GM18909 (cell line): ENCODE measurements around the gene NT5C3A.
A peak's percentile ranks its signal among the peaks of the same experiment; 100 is the strongest.

Experiments used
- ATAC-seq: cut with Tn5 transposase; IDR thresholded peaks from one replicate; pipeline ENCODE4 v1.9.1; 2021; ENCODE audit warnings: mild to moderate bottlenecking; ENCODE audit not compliant: unreplicated experiment, poor library complexity

Gene NT5C3A

DNA sequence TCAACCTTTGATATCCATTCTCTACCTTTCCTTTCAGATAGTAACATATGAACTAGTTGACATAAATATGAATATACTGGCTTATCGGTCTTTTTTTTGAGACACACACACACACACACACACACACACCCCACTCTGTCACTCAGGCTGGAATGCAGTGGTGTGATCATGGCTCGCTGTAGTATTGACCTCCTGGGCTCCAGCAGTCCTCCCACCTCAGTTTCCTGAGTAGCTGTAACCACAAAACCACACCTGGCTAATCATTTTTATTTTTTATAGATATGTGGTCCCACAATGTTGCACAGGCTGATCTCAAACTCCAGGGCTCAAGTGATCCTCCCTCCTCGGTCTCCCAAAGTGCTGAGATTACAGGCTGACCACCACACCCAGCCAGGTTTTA is 14.2 kb upstream of the NT5C3A start:
- peak; percentile 84 for ATAC-seq

DNA sequence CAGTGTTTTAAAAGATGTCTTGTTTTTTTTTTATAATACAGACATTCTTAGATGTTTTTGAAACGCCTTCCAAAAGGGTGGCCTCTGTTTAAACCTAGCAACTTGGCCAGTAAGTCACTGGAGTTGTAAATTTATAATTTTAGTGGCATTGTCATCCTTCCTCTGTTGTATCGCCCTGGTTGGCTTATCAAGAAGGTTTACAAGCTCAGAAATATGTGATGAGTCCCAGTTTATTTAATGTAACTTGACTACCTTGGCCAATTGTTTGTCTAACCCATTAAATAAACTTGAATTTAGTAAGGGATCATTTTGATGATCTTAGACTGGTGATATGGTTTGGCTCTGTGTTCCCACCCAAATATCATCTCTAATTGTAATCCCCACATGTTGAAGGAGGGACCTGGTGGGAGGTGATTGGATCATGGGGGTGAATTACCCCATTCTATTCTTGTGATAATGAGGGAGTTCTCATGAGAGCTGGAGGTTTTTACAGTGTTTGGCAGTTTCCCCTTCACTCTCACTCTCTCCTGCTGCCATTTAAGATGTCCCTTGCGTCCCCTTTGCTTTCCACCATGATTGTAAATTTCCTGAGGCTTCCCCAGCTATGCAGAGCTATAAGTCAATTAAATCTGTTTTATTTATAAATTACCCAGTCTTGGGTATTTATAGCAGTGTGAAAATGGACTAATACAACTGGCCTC is 13.4 kb upstream of the NT5C3A start:
- no peak for ATAC-seq

DNA sequence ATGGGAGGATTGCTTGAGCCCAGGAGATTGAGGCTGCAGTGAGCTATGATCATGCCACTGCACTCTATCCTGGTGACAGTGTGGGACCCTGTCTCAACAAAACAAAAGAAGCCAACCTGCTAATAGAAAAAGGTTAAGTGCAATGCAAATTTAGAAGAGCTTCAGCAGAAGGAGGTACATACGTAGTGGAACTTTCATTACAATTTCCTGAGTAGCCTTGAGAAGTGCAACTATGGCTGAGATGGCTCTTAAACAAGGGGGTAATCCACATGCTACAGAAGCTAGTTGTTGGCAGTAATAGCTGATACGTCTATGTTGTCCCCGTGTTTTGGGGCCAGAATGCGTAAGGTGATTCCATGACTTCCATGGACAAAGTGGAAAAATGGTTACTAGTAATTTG is 10.7 kb upstream of the NT5C3A start:
- no peak for ATAC-seq

DNA sequence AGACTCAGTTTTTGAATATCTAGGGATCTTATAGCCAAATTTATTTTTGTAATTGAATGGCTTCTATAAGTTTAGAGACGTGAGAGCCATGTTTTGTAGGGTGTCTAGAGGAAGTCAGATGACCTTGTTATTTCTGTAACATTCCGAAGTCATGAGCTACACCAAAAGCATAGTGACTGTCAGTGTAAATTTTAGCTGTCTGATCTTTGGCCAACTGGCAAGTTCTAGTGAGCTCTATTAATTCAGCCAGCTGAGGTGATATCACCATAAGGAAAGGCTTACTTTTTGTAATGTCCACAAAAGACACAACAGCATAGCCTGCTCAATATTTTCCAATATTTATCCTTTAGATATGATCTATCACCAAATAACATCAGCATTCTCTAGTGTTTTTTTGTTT is 9.9 kb upstream of the NT5C3A start:
- ATAC-seq: no peak

DNA sequence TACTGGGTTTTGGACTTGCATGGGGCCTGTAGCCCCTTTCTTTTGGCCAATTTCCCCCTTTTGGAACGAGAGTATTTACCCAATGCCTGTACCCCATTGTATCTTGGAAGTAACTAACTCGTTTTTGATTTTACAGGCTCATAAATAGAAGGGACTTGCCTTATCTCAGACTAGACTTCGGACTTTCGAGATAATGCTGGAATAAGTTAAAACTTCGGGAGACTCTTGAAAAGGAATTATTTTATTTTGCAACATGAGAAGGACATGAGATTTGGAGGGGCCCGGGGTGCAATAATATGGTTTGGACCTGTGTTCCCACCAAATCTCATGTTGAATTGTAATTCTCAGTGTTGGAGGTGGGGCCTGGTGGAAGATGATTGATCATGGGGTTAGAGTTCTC is 8.3 kb upstream of the NT5C3A start:
- no peak for ATAC-seq

DNA sequence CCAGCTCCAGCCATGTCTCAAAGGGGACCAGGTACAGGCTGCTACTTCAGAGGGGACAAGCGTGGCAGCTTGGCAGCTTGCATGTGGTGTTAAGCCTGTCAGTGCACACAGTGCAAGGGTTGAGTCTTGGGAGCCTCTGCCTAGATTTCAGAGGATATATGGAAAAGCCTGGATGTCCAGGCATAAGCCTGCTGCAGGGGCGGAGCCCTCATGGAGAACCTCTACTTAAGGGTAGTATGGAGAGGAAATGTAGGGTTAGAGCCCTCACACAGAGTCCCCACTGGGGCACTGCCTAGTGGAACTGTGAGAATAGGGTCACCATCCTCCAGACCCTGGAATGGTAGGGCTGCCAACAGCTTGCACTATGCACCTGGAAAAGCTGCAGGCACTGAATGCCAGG is 7.7 kb upstream of the NT5C3A start:
- no peak for ATAC-seq

DNA sequence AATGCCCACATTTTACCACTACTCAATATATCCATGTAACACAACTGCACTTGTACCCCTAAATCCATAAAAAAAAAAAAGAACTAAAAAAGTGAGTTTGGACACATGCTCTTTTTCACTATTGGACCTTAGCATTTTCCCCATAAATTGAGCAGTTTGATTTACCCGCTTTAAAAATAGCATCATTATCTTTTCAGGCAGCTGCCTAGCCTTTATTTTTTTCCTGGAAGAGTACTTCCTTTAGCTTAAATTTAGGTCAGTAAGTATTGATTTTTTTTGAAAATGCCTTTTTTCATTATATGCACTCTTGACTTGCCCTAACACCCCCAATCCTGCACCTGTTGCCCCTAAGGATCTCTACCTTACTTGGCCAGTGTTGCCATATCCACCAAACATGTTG is 5.3 kb upstream of the NT5C3A start:
- ATAC-seq: no peak

DNA sequence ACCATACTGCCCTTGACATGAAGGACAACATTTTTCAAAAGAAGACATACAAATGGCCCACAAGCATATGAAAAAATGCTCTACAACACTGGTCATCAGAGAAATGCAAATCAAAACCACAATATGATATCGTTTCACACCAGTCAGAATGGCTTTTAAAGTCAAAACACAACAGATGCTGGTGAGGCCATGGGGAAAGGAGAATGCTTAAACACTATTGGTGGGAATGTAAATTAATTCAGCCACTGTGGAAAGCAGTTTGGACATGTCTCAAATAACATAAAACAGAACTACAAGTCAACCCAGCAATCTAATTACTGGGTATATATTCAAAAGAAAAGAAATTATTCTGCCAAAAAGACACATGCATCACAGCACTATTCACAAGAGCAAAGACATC is 4.2 kb upstream of the NT5C3A start:
- no peak for ATAC-seq

DNA sequence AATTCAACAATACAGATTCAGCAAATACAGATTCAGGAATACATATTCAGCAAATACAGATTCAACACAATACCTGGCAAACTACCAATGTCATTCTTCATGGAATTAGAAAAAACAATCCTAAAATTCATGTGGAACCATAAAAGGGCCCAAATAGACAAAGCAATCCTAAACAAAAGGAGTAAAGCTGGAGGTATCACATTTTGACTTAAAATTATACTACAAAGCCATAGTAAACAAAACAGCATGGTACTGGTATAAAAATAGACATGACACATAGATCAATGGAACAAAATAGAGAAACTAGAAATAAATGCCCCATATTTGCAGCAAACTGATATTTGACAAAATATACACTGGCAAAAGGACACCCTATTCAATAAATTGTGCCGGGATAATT is 3.4 kb upstream of the NT5C3A start:
- no peak for ATAC-seq

DNA sequence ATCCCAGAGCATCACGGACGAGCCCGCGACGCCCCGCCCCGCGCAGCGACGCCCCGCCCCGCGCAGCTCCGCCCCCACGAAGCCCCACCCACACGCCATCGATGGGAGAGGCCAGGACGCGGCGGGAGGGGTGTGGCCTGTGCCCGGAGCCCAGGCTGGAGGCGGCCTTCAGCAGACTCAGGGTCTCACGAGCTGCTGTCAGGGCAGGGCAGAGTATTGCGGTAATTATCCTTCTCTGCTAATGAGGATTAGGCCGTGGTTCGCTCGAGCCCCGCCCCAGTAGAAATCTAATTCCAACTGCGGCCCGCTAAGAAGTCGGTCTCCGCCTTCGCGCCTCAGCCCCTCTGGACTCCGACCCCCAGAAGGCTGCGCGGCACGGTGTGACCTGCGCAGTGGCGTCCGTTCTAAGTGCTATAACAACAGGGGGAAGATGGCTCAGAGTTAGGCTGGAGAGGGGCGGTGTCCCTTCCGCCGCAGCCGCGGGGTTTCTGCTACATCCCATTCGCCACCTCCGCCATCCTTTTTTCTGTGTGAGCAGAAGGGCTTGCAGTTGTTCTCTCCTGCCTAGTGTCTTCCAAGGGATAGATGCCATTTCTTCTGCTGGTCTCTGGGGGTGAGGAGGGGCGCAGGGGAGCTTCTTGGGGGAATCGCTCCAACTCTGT is 337 bp upstream of the NT5C3A start:
- peak; percentile 94 for ATAC-seq

DNA sequence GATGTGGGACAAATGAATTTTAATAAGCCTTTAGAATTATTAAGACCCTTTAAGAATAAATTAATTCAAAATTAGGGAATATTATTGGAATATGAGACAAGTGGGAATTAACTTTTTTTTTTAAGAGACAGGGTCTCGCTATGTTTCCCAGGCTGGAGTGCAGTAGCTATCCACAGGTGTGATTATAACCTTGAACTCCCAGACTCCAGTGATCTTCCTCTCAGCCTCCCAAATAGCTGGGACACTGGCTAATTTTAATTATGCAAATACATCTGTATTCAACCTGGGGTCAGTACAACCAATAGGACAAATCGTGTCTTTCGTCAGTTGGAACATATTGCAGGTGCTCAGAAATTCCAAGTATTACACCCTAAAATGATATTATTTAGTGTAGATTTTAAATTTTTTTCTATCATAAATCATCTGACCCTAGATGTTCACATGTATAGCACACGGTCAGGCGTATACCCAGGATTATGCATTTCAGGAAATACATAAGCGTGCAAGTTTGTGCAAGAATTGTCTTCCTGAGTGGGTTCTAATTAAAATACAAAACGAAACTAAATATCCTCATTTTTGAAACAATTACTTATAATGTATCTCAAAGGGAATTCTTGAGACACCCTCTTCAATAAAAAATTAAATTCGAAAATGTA is 1.2 kb downstream of the NT5C3A start:
- ATAC-seq: no peak

DNA sequence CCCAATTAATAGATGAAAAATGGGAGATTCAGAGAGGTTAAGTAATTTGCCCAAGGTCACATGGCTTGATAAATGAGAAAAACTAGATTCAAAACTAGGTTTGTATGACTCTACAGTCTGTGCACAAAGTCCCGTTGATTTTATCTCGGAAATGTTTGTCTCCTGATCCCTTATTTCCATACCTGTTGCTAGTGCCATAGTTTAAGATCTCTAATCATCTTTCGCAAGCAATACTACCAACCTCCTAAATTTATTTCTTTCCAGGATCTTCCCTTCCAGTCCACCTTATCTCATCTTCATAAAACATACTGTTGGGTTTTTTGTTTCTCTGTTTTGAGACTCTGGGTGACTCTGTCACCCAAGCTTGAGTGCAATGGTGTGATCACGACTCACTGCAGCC is 2.9 kb downstream of the NT5C3A start:
- no peak for ATAC-seq

DNA sequence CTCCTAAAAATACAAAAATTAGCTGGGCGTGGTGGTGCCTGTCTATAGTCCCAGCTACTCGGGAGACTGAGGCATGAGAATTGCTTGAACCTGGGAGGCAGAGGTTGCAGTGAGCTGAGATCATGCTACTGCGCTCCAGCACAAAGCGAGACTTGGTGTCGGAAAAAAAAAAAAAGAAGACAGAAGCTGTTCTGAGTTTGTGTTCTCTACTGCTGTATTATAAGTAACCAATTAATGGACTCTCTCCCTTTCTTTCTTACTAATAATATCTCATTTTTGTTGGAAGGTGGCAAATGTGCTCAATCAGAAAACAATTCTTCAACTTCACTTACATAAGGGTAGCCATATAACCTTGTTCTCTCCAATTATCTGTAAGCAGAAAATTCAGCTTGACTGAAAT is 7.4 kb downstream of the NT5C3A start:
- ATAC-seq: no peak

DNA sequence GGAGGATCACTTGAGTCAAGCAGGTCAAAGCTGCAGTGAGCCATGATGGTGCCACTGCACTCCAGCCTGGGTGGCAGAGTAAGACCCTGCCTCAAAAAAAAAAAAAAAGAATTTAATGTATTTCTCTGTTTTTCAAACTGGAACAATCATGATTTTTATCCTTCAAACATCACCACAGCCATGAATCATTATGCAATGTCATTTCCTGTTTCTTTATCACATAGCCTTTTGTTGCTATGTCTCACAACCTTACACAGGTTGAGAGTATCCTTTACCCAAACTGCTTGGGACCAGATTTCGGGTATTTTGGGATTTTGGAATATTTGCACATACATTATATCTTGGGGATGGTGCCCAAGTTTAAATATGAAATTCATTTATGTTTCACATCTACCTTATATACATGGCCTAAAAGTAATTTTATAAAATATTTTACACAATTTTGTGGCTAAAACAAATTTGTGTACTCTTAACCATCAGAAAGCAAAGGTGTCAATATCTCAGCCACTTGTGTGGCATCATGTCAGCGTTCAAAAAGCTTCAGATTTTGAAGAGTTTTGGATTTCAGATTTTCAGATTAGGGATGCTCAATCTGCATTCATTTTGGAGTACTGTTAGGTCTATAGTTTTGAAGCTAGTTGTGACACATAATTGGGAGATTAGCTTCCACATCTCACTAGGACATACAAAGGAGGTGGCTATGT is 8.2 kb downstream of the NT5C3A start:
- peak; percentile 37 for ATAC-seq

DNA sequence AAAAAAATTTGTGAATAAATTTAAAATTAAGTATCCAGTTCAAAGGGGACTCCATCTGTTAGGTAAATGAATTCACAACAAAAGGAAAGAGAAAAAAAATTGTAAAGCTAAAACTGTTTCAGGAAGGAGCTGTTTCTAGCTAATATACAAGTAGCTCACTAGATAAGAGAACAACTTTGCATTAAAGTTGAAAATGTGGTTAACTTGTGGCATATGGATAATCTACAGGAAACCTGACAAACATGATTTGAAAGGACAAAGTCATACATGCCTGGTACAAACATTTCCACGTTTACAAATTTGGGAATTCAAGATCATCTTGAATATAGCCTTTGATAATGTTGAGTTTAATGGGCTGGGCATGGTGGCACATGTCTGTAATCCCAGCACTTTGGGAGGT is 8.9 kb downstream of the NT5C3A start:
- ATAC-seq: no peak

DNA sequence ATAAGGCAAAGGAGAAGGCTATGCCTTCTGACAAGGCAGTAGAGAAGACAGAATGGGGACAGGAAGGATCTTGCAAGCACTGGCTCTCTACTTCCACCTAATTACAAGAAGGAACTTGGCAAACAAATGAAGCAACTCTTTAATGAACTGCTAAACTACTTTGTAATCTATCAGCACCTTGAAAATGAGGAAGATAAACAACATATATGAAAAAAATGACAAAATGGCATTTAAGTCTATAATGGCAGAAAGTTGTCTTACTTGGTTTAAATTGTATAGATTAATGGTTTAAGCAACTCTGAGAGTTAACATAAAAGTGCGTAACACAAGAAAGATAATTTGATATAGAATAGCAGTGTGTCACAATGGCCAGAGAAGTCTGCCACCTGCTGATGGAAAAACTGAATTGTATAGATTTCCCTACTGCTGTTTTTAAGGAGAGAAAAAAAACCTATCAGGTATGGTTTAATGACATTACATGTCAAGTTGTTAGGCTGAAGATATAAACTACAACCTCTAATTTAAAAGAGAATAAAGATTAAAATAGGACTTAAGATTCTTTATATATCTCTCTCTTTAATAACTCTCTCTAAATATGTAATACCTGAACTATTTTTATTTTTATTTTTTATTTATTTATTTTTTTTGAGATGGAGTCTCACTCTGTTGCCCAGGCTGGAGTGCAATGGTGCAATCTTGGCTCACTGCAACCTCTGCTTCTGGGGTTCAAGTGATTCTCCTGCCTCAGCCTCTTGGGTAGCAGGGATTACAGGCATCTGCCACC is 11.8 kb downstream of the NT5C3A start:
- peak; percentile 56 for ATAC-seq

DNA sequence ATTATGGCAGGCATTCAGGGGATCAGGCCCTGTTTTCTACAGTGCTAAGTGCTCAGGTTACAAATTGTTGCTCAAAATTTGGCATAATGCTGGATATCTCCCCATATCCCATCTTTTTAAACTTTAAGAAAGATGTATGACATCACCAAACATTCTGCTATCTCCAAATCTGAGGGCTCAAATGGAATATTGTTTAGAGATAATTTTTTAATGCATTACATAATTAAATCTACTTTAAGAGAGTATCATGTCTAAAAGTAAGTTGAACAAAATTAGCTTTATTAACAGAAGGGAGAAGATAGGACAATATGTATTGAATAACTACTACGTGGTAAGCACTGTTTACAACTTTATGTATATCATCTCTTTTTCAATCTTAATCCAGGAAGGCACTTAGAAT is 13.9 kb downstream of the NT5C3A start:
- no peak for ATAC-seq

DNA sequence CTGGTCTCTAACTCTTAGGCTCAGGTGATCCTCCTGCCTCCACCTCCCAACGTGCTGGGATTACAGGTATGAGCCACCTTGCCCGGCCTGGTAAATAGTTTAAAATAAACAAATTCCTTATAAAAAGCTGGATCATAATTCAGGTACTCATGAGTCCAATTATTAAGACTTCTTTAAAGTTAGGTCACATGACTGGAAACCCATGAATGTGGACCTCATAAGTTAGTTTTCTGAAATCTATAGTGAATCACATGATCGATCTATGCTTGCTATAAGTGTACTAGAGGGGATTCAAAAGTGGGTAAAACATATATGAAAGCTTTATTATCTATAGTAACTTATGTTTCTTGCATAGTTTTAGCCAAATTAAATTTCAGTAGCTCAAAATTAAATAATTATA is 14.3 kb downstream of the NT5C3A start:
- no peak for ATAC-seq

DNA sequence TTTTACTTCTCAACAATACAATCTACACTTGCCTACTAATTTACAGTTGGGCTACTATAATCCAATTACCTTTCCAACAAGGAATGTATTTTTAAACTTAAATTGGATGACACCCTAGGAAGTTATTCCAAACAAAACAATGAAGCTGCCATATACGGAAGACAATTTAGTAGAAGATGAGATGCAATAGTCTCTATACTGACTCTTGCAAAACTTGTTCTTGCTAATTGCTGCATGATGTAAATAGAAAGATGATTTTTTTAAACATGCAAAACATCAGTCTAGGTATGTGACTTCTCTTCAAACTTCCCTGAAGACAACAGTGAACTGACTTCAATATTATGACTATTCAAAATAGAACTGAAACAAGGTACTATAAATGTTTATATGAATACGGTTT is 17.6 kb downstream of the NT5C3A start:
- ATAC-seq: no peak

DNA sequence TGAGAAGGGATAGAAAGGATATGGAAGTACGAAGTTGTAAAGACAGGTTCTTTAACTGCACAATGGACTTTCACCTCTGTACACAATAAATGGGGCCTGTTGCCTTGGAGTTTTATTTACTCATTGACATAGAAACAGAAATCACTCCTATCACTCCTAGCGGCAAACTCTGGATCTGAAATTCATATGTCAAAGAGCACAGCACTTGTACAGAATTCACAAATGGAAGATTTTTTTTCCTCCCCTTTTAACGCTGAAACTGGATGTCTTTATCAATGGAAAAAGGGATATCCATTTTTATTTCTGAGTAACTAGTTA is 18.2 kb downstream of the NT5C3A start:
- ATAC-seq: no peak
